GM21717 (cell line): ENCODE data around the gene SPOCD1.
"Not testable (repeated sequence)": the region's sequence is repeated elsewhere in the genome, so short reads cannot be mapped to it uniquely, and the experiment has no call there.

Source experiments
- ATAC-seq: cut with Tn5 transposase; IDR thresholded peaks from one replicate; pipeline ENCODE4 v1.9.1; 2021; ENCODE audit warnings: mild to moderate bottlenecking, moderate library complexity; ENCODE audit not compliant: unreplicated experiment

The SPOCD1 gene

GRCh38 chr1:31830065-31830464 lies 14.2 kb upstream of the SPOCD1 start:
- ATAC-seq: no peak

DNA sequence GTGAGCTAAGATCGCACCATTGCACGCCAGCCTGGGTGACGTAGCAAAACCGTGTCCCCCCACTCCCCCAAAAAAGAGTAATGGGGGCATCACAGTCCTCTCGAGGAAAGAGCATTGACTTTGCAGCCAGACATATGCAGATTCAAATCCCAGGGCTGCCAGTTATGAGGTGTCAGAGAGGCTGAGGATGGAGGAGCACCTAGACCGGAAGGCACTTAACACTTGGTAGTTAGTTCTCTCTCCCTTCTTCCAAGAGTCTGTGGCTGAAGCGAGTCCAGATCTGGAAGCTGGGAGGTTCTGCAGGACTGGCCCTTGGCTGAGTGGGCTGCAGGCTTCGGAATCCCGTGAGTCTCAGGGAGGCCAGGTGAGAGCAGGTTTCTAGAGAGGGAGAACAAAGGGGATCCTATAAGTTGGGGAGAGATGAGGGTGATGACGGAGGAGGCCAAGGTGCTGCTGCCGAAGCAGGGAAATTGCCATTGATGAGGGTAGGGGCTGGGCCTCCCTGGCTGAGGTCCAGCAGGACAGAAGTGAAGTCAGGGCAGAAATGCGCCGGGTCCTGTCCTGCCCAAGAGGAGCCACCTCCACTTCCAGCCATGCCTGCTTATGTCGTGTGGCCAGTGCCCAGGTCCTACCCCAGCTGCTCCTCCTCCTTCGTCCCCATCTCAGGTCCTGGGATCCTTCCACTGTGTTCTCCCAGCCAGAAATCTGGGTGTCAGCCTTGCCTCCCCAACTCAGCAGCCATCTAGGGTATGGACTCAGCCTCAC lies 13.3 kb upstream of the SPOCD1 start:
- ATAC-seq: no peak

GRCh38 chr1:31828341-31828740 lies 12.5 kb upstream of the SPOCD1 start:
- ATAC-seq: no peak

DNA sequence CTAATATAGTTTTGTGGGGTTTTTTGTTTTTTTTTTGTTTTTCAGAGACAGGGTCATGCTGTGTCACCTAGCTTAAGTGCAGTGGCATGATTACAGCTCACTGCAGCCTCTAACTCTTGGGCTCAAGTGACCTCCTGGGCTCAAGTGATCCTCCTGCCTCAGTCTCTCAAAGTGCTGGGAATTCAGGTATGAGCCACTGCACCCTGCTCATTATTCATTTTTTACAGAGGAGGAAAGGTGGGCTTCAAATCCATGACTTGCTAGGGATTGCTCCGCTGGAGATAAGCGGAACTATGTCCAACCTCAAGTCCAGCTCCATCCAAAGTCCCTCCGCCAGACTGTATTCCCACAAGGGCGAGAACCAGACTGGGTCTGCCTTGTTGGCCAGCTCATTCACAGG lies 8.0 kb upstream of the SPOCD1 start:
- no peak for ATAC-seq

DNA sequence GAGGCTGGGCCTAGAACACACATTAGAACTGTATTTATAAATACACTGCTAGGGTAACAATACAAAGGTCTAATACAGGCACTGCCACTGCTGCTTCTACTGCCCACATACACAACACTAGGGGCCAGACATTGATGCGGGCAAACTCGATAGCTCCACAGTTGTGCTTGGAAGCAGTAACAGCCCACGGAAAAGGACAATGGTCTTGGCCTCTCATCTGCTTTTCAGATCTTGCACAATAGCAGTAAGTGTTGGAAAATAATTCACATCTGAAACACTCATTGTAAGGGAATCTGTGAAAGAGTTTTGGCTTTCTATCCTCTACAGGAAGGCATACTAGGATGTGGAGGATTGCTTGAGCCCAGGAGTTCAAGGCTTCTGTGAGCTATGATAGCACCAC lies 6.9 kb upstream of the SPOCD1 start:
- no peak for ATAC-seq

DNA sequence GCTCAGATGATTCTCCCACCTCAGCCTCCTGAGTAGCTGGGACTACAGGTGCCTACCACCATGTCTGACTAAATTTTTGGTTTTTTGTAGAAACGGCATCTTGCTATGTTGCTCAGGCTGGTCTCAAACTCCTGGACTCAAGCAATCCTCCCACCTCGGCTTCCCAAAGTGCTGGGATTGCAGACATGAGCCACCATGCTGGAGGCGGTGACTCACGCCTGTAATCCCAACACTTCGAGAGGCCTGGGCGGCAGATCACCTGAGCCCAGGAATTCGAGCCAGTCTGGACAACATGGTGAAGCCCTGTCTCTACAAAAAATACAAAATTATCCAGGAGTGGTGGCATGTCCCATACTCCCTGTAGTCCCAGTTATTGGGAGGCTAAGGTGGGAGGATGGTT lies 4.4 kb upstream of the SPOCD1 start:
- not testable (repeated sequence) for ATAC-seq

DNA sequence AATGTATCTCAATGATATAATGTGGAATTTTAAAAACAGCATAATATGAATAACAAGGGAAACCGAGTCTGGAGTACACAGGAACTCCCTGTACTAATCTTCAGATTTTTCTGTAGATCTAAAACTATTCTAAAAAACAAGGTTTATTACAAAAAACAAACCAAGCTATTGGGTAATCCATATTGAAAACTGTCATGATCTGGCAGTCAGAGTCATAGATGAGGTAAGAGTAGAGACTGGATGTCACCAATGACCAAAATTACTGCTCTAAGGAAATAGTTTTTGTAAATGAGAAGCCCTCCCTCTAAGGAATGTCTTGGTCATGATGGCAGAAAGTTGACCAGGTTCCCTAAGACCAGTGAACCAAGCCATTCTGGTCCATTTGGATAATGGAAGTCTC lies 2.4 kb upstream of the SPOCD1 start:
- no peak for ATAC-seq

DNA sequence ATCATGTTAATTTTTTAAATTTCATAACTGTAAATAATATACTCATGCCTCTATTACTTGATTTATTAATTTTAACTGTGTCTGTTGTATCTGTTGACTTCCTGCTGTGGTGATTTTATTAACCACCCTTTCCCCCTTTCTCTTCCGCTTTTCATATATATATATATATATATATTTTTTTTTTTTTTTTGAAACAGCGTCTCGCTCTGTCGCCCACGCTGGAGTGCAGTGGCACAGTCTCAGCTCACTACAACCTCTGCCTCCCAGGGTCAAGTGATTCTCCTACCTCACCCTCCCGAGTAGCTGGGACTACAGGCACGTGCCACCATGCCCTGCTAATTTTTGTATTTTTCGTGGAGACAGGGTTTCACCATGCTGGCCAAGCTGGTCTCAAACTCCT lies 1.1 kb upstream of the SPOCD1 start:
- not testable (repeated sequence) for ATAC-seq

DNA sequence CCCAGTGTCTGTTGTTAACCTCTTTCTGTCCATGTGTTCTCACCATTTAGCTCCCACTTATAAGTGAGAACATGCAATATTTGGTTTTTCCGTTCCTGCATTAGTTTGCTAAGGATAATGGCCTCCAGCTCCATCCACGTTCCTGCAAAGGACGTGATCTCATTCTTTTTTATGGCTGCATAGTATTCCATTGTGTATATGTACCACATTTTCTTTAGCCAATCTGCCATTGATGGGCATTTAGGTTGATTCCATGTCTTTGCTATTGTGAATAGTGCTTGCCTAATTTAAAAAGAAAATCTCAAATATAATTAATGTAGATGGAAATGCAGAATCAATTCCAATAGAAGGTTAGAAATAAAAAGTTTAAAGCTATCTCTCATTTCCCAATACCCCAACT lies 679 bp upstream of the SPOCD1 start:
- ATAC-seq: not testable (repeated sequence)

GRCh38 chr1:31815307-31815645 lies 546 bp downstream of the SPOCD1 start:
- ATAC-seq: no peak

- no peak for ATAC-seq
These were observed 1.1 kb downstream of the SPOCD1 start for GRCh38 chr1:31814631-31815306.

- ATAC-seq: no peak
These were observed 1.7 kb downstream of the SPOCD1 start for GRCh38 chr1:31814041-31814511.

- no peak for ATAC-seq
These were observed 3.5 kb downstream of the SPOCD1 start for GRCh38 chr1:31812158-31812829.

- no peak for ATAC-seq
These were observed 4.2 kb downstream of the SPOCD1 start for GRCh38 chr1:31811605-31812004.

GRCh38 chr1:31809698-31810097 lies 6.1 kb downstream of the SPOCD1 start:
- ATAC-seq: no peak

GRCh38 chr1:31807273-31808048 lies 8.4 kb downstream of the SPOCD1 start:
- ATAC-seq: no peak

GRCh38 chr1:31805318-31805717 lies 10.5 kb downstream of the SPOCD1 start:
- no peak for ATAC-seq

DNA sequence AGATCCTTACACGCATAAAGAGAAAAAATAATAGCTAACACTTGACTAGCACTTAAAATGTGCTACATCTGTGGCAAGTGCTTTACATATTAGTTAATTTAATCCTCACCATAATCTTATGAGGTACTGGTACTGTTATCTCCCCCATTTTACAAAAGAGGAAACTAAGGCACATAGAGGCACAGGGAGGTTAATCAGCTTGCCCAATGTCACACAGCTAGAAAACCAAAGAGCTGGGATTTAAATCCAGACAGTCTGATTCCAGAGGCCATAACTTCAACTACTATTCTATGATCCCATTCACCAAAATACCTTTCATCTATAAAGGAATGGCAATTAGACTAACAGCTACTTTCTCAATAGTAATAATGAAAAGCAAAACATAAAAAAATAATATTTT lies 11.7 kb downstream of the SPOCD1 start:
- ATAC-seq: no peak

- ATAC-seq: no peak
These were observed 12.2 kb downstream of the SPOCD1 start for GRCh38 chr1:31803610-31804009.

GRCh38 chr1:31802190-31803150 lies 13.4 kb downstream of the SPOCD1 start:
- ATAC-seq: no peak
